Activated CD4-positive, alpha-beta T cell treated with anti-CD3 and anti-CD28 coated beads, Interleukin-10, Interleukin-2, amounts not matched to agents 100 ng/mL and 50 ng/mL, durations not matched to agents 16 hours and 8 hours (primary cell): ENCODE measurements around the gene FBN2.

ENCODE experiments used
- DNase-seq: peaks from one replicate; pipeline ENCODE4 v3.0.0-alpha.2; 2020

FBN2 gene

DNA sequence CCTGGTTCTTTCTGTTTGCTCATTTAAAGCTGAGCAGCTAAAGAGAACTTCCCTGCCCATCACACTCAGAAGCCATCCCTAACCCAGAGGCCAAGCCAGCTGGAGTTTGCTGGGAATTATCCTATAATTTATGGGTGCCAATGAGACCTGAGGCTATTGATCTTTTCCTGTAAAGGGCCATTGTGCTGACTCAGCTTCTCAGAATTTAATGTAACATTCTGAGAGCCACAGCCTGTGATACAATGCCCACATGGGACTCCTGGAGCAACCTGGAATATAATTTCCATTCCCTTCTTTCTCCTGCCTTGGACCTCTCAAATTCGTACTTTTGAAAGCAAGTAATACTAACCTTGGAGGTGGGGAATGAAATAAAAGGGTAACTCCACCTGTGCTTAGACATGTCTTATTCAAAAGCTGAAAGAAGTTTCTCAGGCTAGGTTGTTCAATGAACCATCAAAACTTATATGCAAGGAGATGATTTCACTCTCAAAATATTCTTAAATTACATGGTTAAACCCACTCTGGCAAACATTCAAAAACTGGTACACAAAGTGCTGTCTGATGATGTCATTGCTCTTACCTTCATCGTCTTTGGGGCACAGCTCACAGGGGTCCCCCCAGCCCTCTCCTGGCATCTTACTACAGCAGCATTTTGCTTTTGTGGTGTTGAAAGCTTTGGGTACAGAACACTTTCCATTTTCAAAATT lies 247.7 kb downstream of the FBN2 start:
- DNase-seq, result no peak

DNA sequence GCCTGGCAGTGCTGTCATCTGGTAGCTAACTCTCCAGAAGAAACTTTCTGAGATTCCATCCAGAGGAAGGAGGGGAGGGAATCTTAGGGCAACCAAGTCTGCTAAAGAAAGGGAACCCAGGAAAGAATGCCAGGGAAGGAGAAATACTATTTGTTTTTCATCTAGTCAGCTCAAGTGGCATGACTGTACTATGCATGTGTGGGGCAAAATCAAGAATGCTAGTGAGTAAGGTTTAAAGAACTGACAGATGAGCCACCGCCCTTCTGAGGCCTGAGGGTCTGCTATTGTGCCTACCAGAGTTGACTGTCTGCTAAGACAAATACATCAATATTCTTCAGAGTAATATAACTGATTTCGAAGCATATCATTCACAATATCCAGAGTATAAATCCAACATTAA lies 250.3 kb downstream of the FBN2 start:
- DNase-seq, result no peak

DNA sequence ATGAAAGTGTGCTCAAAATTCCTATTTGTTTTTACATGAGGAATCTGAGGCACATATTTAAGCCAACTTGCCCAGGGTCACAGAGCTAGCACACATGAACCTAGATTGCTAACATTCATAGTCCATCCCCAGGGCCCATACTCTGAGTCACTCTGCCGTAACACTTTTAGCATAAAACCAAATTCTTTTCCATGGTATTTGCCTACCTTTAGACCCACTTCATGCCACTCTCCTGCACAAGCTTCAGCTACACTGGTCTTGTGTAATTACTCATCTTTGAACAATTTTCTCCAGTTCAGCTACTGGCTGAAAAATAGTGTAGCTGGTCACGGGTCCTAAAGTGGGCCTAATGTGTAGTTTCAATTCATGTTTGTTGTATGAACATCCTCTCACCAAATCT lies 253.8 kb downstream of the FBN2 start:
- no peak for DNase-seq

DNA sequence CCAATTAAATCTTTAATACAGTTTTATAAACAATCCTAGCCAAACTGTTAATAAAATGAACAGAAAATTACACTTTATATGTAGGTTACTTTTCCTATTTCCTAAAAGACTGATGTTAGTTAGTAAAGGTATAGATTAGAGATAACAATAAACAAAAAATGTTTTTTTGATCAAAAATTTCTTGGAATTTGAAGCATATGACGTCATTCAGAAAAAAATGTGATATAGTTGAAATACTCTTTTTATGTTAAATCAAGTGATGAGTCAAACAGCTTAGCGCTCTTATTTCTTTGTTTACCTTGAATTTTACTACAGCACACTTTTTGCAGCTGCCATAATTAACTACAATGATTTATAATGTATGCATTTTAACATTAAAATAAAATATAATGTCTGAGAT lies 258.7 kb downstream of the FBN2 start:
- no peak for DNase-seq

DNA sequence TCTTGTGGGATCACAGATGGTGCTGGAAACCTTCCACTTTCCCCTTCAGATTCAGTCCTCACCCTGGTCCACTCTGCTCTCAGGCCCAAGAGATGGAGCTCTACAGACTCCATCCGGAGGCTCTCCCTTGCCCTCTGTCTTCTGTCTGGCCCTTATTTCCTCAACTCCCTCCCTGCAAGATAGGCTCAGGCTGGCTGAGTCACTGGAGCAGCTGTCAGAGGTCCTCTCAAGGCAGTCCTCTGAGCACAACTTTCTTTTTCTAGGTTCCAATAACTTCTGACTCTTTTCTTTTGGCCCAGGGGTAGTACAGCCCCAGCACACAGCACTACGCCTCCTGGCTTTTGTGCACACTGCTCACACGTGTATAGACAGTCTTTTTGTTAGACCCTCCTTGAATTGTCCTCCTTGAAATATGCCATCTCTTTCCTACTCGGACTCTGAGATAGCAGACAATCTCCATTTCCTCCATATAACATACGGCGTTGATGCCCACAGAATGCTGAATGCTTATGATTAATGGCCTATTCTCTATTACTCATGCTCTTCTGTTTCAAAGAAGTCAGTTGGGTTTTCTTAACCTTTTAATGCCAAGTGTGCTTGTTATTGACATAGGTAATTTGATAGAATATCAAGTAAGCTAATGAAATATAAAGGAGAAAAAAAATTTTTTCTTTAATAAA lies 261.4 kb downstream of the FBN2 start:
- DNase-seq, result no peak

DNA sequence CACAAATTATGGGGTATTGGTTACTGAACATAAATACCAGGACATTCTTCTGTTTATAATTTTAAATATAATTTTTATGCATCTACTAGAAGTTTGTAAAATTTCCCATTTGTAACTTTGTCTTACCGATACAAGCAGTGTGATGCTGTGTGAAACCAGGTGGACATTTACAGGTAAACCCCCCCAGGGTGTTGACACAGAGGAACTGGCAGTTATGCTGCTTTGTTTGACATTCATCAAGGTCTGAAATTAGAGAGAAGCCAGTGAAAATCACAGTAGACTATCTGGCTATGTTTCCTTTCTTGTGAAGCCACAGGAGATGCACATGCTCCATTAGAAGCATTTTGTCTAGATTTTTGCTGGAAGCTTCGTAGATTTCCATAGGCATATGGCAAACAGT lies 263.6 kb downstream of the FBN2 start:
- no peak for DNase-seq

DNA sequence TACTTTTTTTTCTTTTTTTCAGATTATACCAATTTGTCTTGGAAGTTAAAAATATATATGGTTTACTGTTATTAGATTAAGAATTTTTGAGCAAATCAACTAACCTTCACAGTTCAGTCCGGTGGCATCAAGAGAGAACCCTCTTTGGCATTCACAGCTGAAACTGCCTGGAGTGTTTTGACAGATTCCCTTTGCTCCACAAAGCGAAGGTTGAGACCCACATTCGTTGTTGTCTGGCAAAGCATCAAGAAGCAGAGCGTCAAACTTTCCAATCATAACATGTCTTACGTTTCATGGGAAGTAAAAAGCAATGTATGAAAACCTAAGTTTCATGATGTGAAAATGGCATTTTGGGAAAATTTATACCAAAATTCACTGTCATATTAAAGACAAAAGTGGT lies 264.3 kb downstream of the FBN2 start:
- DNase-seq, result no peak

DNA sequence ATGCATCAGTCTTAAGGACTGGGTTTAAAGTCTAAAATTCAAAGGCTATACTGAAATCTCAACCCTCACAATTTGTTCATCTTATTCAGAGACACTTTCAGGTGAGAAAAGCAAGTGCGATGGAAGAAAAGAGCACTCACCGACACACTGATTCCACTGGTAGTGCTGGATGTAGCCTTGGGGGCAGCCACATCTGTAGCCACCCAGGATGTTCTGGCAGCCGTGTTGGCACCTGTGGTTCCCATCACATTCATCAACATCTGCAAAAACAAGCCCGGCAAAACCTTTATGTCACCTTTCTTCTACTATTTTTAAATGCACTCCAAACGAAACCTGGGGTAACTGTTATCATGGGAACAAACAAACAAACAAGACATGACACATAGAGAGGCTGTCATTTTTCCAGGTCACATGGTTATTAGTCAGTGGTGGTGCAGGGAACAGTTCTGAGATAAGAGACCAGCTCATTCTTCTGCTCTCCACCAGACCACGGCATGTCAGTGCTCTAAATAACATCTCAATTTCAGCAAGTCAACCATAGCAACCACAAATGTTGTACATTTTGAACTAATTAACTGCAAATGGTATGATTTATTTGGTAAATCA lies 266.1 kb downstream of the FBN2 start:
- DNase-seq, result no peak

DNA sequence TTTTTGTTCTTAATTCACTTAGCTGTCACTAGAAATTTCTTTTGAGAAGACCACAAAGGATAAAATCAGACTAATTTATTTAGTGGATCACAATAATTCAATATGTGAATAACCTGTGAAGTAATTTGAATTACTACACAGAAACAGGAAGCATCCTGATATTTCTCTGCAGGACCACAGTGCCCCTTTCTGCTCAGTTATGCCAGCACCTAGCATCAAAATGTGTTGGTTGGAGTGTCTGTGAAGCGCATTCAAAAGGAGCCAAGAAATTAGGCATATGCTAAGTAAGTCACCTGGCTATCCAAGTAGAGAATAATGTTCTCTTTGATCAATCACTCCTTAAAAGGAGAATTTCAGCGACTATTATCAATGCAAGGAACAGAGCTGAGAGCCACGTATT lies 267.0 kb downstream of the FBN2 start:
- DNase-seq, result no peak

DNA sequence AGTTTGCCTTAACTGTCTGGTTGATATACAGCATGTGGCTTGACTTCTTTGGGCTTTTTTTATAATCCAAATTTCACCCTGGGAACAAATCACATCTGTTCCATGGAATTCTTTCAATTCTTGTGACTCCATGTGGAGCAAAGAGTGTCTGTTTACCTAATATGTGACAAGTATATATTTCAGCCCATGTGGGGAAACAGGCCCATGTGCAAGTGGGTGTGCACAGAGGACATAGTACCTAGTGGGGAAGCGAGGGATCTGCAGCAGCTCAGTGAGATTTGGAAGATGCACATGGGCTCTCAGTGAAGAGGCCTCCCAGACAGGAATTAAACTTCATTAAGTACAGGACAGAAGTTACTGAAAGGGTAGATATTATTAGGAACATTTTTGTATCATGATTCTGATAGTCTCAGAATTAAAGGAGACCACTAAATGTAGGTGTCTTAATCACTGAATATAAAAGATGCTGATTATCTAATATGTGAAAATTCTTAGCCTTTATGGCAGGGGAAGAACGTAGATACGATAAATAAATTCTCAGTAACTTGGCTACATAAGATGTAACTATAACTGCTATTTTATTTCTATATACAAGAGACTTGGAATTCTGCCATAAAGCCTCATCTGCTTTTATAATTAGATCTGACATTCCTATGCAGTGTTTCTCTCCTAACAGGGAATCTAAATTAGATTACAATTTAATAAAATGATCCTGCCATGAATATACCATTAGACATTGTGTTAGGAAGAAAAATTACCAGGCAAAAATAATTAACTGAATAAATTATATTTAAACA lies 273.3 kb downstream of the FBN2 start:
- DNase-seq, result no peak

DNA sequence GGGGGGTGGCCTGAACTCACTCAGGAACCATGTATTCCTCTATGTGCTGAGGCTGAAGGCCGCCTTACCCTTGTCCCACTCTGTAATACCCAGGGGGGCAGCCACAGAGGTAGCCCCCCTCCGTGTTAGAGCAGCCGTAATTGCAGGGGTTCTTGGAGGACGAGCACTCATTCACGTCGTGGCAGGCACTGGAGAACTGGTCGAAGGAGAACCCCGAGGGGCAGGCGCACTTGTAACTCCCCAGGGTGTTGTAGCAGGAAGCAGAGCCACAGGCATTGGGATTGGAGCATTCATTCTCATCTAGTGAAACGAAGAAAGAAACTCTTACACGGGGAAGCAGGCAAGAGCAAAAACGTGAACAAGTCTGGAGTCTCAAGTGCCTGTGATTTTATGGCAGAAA lies 274.7 kb downstream of the FBN2 start:
- DNase-seq, result no peak

DNA sequence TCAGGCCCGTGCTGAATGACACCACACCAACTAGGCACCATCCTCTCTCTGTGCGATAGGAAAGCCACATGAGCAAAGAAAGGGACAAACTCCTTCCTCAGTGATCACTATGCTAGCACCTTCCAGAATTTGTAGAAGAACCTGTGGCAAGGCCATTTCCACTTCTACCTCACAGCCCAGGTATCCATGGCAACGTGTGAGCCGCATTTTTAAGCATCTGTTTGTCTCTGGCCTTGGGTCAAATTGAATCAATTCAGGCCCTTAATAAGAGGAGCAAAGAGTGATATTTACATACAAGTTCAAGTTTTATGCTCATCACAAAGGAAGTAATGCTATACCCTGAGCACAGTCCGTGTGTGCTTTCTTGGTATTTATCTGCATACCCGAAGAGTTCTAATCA lies 275.1 kb downstream of the FBN2 start:
- no peak for DNase-seq

DNA sequence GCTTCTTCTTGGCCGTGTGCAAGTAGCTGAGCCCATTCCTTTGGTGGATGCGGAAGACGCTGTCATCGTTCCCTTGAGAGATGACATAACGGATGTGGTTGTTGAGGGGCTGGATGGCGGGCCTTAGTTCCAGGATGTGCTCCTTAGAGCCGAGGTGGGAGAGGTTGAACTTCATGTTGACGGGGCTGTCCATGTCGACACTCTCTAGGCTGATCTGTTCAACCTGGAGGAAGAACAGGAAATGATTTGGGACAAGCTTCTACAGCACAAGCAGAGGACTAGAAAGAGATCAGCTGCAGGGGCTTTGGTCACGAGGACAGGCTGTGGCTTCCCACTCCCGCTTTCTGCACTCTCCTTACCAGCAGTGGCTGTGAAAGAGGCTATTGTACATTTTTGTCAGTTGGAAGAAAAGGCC lies 278.4 kb downstream of the FBN2 start:
- no peak for DNase-seq

DNA sequence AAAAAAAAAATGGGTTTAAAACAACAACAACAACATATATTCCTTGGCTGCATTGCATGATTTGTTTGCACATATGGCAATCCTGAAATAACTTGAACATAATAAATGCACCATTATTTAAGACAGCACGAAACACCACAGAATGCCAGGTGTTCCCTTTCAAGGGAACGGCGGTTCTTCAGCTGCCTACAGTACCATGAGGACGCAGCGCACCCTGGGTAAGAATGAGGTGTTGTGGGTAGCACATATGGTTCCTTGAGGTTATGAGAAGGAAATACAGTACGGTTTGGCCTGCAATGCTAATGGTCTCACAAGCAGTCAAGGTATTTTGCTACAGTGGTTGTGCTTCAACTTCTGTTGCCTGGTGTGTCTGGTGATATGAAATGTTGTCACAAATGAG lies 279.7 kb downstream of the FBN2 start:
- DNase-seq, result no peak

DNA sequence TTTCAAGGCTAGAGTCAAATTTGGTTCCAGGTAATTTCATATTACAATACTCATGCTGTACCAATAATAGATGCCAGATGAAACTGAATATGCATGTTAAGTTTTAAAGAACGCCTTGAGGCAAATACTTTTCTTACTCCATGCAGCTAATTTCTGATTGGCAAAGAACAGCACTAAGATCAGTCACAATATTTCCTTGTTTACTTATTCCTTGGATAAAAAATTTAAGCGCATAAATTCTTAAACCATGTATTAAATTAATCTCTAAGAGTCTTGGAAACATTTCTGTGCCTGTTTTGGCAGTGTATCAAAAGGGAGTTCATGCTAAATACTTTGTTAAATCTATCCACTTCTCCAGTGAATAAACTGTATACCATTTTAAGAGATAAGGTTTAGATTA lies 281.0 kb downstream of the FBN2 start:
- DNase-seq, result no peak

DNA sequence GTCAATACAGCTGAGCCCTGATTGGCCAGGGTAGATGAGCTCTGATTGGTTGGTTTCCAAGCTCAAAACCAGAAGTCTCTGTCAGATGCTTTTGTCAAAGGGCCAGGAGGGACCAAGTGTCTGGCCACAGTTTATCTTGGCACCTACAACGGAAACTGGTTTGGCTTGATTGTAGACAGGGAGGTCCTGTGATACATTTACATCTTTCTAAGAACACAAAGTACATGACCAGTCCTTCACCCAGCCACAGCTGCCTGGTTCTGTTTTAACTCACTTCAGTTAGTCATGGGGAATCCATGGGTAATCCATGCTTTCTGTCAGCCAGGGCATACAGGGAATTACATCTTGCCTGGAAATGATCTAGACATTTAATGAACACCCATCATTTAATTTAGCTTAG lies 283.3 kb downstream of the FBN2 start:
- no peak for DNase-seq

DNA sequence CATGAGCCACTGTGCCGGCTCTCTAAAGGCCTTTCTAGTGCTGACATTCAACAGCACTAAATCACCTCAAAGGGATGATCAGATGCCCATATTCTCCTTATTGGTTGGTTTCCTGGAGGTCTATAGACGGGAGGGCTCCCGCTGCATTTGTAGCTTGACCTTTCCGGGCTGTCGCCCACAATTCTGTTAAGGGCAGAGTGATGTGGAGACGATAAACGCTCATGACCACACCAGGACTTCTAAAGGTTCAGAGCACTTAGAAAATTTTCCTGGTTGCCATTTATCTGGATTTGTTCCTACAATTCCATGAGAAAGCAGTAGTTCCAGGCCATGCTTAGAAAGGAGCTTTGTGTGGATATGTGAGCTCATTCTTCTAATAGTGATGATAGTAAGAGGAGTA lies 284.2 kb downstream of the FBN2 start:
- no peak for DNase-seq

DNA sequence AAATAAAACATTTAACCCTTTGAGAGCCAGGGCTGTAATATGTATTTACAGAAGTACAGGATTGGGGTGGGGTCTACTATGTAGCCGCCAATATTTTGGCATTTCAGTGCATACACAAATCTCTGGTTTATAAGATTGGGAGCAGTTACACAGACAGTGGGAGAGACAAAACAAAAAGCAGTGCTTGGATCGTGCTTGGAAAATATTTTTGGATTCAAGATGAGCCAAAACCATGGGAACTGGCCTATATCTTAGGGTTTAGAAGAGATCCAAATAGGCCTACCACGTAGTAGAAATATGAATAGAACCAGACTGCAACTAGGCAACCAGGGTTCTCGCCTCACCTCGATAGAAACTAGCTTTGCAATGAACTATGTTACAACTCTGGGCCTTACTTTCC lies 284.9 kb downstream of the FBN2 start:
- DNase-seq, result no peak

DNA sequence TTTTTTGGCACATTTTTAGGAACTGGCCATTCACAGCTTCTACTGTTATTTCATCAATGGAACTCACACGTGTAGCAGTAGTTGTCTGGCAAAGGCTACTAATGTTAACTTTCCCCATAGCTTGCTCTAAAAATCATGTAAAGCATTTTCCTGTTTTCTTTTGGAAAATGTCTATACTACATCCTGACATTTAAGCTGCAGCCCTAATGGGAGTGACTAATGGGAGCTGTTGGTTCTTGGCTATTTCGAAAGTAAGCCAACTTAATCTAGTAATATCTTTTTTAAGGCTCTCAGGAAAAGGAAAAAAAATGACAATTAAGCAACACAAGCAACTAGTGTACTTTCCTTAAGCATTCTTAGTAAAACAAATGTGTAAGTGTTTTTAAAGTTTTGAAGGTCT lies 285.3 kb downstream of the FBN2 start:
- no peak for DNase-seq

DNA sequence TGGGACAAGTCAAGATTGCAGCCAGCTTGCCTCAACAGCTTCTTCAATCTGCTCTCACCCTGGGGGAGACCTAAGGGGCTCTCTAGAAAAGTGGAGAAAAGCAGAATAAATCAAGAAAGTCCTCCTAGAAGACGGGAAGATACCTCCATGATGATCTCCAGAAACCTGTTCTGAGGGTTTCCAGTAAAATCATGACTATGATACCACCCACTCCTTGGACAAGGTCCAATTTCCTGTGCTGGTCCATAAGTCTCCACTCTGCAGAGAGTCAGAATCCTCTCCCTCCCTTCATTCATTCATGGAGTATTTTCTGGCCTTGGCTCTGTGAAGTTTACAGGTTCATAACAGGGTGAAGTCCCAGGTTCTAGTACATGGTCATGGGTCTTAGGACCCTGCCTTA lies 285.8 kb downstream of the FBN2 start:
- no peak for DNase-seq

DNA sequence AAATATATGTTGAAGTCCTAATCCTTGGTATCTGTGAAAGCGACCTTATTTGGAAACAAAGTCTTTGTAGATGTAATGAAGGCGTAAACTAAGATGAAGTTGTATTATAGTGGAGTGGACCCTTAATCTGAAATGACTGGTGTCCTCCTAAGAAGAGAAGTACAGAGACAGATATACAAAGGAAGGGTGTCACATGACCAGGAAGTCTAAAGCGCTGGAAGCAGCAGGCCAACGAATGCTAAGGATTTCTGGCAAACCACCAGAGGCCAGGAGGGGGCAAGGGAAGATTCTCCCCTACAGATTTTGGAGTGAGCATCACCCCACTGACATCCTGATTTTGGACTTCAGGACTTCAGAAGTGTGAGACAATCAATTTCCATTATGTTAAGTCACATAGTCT lies 292.1 kb downstream of the FBN2 start:
- DNase-seq, result no peak

DNA sequence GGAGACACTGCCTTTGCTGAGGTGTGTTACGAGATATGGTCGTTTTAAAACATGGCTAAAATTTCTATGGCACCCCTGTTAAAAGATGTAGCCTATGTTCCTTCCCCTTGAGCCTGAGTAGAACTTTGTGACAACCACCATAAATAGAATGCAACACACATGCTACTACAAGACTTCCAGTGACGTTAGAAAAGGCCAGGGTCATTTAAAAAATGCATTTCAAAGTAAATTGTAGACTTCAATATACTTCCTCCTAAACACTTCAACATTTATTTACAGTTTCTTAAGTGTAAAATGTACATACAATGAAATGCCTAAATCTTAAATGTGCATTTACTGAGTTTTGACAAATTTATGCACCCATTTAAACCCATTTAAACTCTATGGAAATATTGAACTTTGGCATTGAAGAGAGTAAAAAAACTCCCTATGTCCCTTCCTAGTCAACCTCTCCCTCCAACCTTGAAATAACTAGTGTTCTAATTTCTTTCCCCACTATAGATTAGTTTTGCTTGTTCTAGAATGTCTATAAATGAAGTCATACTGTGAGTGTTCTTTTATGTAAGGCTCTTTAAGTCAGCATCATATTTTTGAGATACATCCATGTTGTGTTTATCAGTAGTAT lies 294.0 kb downstream of the FBN2 start:
- DNase-seq, result no peak

DNA sequence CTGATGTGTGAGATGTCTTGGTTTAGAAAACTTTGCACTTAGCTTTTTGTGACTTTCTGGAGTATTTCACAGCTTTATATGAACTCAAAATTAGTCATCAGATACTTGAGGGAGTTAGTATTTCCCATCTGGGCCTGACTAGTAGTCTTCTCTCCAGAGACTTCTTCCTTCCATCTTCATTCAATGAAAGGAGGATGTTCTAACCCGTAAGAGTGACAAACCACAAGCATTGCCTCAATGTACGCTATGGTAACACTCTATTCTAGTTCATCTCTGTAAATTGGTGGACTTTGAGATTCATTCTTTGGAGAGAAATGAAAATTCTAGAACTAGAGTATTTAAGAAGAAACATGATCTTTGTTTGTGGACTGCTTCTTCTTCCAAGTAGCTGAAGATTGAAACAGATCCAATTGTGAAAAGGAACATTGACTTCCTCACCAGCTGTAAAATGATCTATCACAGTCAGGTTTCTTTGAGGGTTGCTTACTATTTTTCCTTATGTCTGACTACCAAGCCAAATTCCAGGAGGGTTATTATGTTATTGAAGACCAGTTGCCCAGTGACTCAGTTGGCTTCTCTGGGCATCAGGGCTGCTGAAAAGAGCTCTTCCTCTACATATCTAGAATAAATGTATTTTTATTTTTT lies 296.9 kb downstream of the FBN2 start:
- DNase-seq, result no peak
